Lower leg skin (tissue), 4 donors: ENCODE results near the gene PRKACG. TPM values are rescaled to one million over a fixed set of nuclear protein-coding genes. Genes with fewer than 3 reads are reported as not detected.
A peak's percentile ranks its signal among the peaks of the same experiment; 100 is the strongest.

Experiments used
- DNase-seq, 2 donors: peaks; one replicate each; pipeline ENCODE4 v3.0.0-alpha.2; 2019; ENCODE audit warnings: low spot score in 2 of 2
- H3K4me3 ChIP-seq: fragments of 200-600 bp; sonication (generic); 2 replicates; pipeline ENCODE4 v1.5.1; 2017; ENCODE audit warnings: mild to moderate bottlenecking, low read depth; ENCODE audit not compliant: poor library complexity, severe bottlenecking
- CTCF ChIP-seq, 3 donors: fragments of 450-650 bp; IDR thresholded peaks; one replicate each; pipeline ENCODE4 v1.5.1; 2016; ENCODE audit warnings: antibody characterized with exemption in 3 of 3, mild to moderate bottlenecking in 3 of 3, moderate library complexity in 2 of 3
- POLR2A ChIP-seq, 2 donors: fragments of 450-650 bp; IDR thresholded peaks; one replicate each; pipeline ENCODE4 v1.6.1; 2016 to 2017; ENCODE audit warnings: antibody characterized with exemption in 2 of 2, mild to moderate bottlenecking in 1 of 2, moderate library complexity in 1 of 2
- WGBS, 2 donors: methylation state at CpG; one replicate each; pipeline ENCODE4 v1.1.5; 2018; 5-methylcytosine and 5-hydroxymethylcytosine counted together
- intact Hi-C: fragments of 100-400 bp; cut with DNase I; formaldehyde crosslinking; loops from one replicate; pipeline ENCODE4 v1.15.0; 2023; ENCODE audit warnings: low total_unique reads
- total RNA-seq, 4 donors: library from RNA; depleted of rRNA; stranded (reverse); fragments of >200 nt; gene quantifications; one replicate each; pipeline ENCODE4 v1.1.0, GENCODE V29; 2016

Gene PRKACG
- total RNA-seq, 4 donors from 2014 or later, result not detected

GRCh38 chr9:69019808-69020207 is 5.9 kb upstream of the PRKACG start:
- H3K4me3 ChIP-seq, result no peak overlapping the region
- no peak for DNase-seq
- no peak for TF ChIP-seq CTCF (IDR thresholded peaks at IDR 0.05)
- TF ChIP-seq POLR2A (IDR thresholded peaks at IDR 0.05), result no peak
- intact Hi-C loops, result no loop called here
- 37 to 51% methylated on average over 3 of the region's 3 CpGs for WGBS, 2 donors

- TF ChIP-seq POLR2A (IDR thresholded peaks at IDR 0.05) (no peak), CTCF (IDR thresholded peaks at IDR 0.05) (no peak)
- intact Hi-C loops, result no loop called here
- 71 to 78% methylated on average over 5 of the region's 5 CpGs for whole genome bisulfite sequencing, 2 donors
- no peak for DNase-seq
- no peak overlapping the region for H3K4me3 ChIP-seq
Measured at GRCh38 chr9:69018737-69019136, 4.8 kb upstream of the PRKACG start.

GRCh38 chr9:69016191-69017096 is 2.5 kb upstream of the PRKACG start:
- 57 to 62% methylated on average over 5 of the region's 5 CpGs for WGBS, 2 donors
- intact Hi-C loops, result no loop called here
- no peak for TF ChIP-seq CTCF (IDR thresholded peaks at IDR 0.05)
- TF ChIP-seq POLR2A (IDR thresholded peaks at IDR 0.05), result no peak
- DNase-seq, result no peak
- H3K4me3 ChIP-seq, result no peak overlapping the region

GRCh38 chr9:69013382-69013727 is 558 bp downstream of the PRKACG start:
- peak in 1 of 2 donors; percentile 71 for DNase-seq
- TF ChIP-seq CTCF (IDR thresholded peaks at IDR 0.05) (no peak), POLR2A (IDR thresholded peaks at IDR 0.05) (no peak)
- no peak overlapping the region for H3K4me3 ChIP-seq
- WGBS, 2 donors, result 96% methylated on average over 26 of the region's 26 CpGs
- intact Hi-C loops, result no loop called here

- peak in 1 of 2 donors; percentile 65 for DNase-seq
- H3K4me3 ChIP-seq, result no peak overlapping the region
- intact Hi-C loops, result no loop called here
- TF ChIP-seq CTCF (IDR thresholded peaks at IDR 0.05) (no peak), POLR2A (IDR thresholded peaks at IDR 0.05) (no peak)
- 79 to 81% methylated on average over 18 of the region's 18 CpGs for WGBS, 2 donors
Measured at GRCh38 chr9:69012696-69013381, 1.1 kb downstream of the PRKACG start.
